Hematopoietic multipotent progenitor cell treated with erythropoietin and hydrocortisone succinate and interleukin-3 and kit ligand, for 8 days (in vitro differentiated cells): ENCODE results near the gene RET.
A peak's percentile ranks its signal among the peaks of the same experiment; 100 is the strongest.

Source experiments
- DNase-seq: peaks from one replicate; pipeline ENCODE4 v3.0.0-alpha.2; 2015

The RET gene

DNA sequence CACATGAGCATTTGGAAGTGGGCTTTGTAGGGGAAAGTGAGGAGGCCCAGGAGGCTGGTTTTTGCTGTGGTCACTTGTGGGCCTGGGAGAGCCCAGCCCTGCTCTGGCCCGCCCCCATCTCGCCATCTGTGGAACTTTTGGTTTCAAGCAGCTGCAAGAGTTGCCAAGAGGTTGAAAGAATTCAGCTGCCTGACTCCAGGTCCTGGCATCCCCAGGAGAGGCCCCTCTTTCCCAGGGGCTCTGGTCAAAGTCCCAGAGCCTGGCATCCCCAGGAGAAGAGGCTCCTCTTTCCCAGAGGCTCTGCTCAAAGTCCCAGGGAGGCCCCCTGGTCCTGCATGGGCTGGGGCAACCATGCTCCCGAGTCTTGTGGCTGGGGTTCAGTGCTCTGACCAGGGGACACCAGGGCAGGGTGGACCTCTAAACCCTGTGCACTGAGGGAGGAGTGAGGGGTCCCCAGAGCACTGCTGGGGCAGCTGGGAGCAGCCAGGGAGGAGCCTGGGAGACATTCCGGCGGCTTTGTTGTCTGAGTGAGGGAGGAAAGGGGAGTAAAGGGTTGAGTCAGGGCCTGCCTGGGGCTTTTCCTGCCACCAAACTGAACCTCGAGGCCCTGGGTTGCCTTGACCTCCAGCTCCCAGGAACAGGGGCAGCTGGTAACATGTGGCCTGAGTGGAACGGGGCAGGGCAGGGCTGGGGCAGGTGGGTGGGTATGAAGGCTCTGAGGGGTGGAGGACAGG is 33.6 kb downstream of the RET start:
- DNase-seq, result no peak

DNA sequence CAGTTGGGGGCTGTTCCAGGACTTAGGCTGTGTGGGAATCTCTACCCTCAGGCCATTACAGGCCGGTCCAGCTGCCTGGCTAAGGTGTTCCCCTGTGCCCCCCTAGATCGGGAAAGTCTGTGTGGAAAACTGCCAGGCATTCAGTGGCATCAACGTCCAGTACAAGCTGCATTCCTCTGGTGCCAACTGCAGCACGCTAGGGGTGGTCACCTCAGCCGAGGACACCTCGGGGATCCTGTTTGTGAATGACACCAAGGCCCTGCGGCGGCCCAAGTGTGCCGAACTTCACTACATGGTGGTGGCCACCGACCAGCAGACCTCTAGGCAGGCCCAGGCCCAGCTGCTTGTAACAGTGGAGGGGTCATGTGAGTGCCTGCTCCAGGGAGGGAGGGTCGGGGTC is 34.2 kb downstream of the RET start:
- DNase-seq, result no peak

GRCh38 chr10:43111921-43112607 is 35.2 kb downstream of the RET start:
- no peak for DNase-seq

DNA sequence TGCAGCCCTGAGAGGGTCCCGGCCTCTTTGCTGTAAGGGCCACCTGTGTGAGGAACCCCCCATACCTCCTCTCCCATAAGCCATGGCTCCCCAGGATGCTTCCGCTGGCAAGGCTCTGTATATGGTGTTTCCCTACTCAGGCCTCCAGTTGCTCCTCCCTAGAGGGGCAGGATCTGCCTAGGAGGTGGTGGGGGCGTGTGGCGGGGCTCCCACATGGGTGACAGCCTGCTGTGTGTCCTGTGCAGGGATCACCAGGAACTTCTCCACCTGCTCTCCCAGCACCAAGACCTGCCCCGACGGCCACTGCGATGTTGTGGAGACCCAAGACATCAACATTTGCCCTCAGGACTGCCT is 35.7 kb downstream of the RET start:
- no peak for DNase-seq

- no peak for DNase-seq
Observed at GRCh38 chr10:43113201-43114087, 36.6 kb downstream of the RET start.

GRCh38 chr10:43114088-43114742 is 37.3 kb downstream of the RET start:
- no peak for DNase-seq

DNA sequence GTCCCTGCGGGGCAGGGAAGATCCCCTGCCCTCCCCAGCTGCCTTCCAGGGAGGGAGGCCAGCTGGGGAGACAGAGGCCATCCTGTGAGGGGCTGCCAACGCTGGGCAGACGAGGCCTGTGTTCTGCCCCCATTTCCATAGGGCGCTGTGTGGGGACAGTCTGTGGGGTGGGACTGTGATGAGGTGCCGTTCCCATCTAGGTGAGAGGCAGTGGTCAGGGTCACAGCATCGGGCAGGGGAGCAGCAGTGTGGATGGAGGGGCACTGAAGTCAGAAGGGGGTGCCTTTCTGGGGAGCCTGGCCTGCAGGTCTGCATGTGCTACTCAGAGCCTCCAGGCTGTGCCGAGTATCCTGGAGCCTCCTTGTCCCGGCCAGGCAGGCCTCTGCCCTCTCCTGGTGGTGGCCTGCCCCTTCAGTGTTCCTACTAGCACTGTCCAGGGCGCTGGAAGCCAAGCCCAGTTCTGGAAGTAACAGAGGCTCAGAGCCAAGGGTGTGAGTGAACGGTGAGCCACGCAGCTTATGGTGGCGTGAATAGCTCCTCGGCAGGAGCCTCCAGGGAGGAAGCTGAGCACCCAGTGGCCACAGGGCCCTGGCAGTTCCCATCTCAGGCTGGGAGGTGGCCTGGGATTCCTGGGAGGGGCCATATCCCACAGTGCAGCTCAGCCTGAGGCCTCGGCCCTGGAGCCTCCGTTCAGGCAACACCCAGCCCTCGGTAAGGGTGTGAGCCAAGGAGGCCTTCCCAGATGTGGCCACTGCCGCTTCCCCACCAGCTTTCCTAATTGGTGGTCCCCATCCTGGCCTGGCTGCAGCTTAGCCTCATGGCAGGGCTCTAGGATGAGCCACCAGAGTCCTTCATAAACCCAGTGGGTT is 38.1 kb downstream of the RET start:
- no peak for DNase-seq

- DNase-seq, result no peak
Observed at GRCh38 chr10:43115881-43116595, 39.2 kb downstream of the RET start.

GRCh38 chr10:43116596-43116995 is 39.7 kb downstream of the RET start:
- no peak for DNase-seq

DNA sequence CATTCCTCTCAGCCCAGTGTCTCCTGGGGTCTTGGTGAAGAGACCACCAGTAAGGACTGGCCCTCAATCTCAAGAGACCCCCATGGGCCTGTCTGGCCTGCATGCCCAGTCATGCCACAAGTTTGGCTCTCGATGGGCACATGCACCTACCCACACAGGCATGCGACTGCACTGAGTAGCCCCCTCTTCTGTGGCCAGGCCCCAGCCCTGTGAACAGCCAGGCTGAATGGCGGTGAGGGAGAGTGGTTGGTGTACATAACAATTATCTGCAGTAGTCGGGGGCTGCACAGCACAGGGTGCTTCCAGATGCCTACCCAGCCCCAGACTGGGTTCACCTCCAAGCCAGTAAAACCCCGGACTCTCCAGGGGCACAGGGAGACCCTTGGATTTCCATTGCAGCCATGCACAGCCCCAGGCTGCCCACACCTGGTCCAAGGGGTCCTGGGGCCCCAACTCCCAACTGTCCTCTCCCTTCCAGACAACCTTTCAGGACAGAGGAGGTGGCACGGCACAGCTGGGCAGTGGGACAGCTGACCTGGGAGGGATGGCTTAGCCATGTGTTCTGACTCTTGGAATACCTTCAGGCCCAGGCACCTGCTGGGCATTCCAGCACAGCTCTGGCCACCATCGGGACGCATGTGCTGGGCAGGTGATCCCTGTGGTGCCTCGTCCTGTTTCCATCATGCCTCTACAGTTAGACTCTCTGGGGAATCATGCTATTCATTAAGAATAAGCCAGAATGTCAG is 40.3 kb downstream of the RET start:
- no peak for DNase-seq

GRCh38 chr10:43117777-43118583 is 41.1 kb downstream of the RET start:
- DNase-seq, result no peak

- no peak for DNase-seq
Observed at GRCh38 chr10:43118631-43119415, 42.0 kb downstream of the RET start.

DNA sequence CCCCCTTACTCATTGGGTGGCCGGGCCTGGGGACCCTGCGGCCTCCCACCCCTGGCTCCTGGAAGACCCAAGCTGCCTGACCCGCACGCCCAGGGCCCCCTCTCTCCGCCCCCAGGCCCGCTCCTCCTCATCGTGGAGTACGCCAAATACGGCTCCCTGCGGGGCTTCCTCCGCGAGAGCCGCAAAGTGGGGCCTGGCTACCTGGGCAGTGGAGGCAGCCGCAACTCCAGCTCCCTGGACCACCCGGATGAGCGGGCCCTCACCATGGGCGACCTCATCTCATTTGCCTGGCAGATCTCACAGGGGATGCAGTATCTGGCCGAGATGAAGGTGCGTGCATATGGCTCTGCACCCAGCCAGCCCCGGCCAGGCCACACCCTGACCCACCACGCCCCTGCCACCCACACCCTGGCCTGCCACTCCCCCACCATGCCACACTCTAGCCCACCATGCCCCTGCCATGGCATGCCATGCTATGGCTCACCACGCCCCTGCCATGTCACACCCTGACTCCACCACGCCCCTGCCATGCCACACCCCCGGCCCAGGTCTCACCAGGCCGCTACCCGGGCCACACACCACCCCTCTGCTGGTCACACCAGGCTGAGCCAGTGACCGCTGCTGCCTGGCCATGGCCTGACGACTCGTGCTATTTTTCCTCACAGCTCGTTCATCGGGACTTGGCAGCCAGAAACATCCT is 42.7 kb downstream of the RET start:
- DNase-seq, result no peak

GRCh38 chr10:43120116-43120928 is 43.5 kb downstream of the RET start:
- no peak for DNase-seq

GRCh38 chr10:43120929-43121314 is 44.1 kb downstream of the RET start:
- peak; percentile 16 for DNase-seq

GRCh38 chr10:43121444-43121843 is 44.6 kb downstream of the RET start:
- DNase-seq, result no peak

DNA sequence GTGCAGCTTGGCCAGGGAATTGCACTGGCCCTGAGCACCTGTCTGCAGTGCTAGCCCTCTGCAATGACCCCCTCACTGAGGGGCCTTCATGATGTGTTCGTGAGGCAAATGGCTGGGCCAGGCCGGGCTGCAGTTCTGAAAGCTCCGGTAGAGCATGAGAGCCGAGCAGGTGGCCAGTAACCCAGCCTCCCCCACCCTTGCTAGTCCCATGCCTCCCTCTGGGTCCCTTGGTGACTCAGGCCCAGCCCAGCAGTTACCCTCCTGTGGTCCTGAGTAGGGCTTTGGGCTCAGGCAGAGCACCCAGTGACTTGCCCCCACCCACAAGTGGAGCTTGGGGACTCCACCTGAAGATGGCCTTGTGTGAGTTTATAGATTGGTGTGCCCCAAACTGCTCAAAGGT is 45.2 kb downstream of the RET start:
- DNase-seq, result no peak

- no peak for DNase-seq
Observed at GRCh38 chr10:43122826-43123225, 46.0 kb downstream of the RET start.
